Epidermal melanocyte (primary cell): ENCODE data around the gene MAPK12.

Experiments used
- DNase-seq: peaks from one replicate; pipeline ENCODE4 v3.0.0; 2011; ENCODE audit warnings: low spot score; ENCODE audit not compliant: insufficient read length

Gene MAPK12

GRCh38 chr22:50261615-50262459 lies at the start of gene MAPK12:
Gene MAPK12 (minus strand): TSS chr22:50261683. CDS start chr22:50261509, 174 bp downstream.
- DNase-seq: no peak

GRCh38 chr22:50310949-50311444 lies 49.5 kb upstream of the MAPK12 start:
- no peak for DNase-seq

GRCh38 chr22:50310031-50310722 lies 48.7 kb upstream of the MAPK12 start:
- DNase-seq: no peak

- DNase-seq: no peak
These were observed 48.1 kb upstream of the MAPK12 start for GRCh38 chr22:50309601-50309991.

GRCh38 chr22:50308986-50309600 lies 47.6 kb upstream of the MAPK12 start:
- DNase-seq: no peak

GRCh38 chr22:50308597-50308935 lies 47.1 kb upstream of the MAPK12 start:
- DNase-seq: no peak

GRCh38 chr22:50307890-50308596 lies 46.6 kb upstream of the MAPK12 start:
- no peak for DNase-seq

- peak; percentile 85 for DNase-seq
These were observed 45.6 kb upstream of the MAPK12 start, which contains the start of gene PLXNB2 for GRCh38 chr22:50306753-50307749. Gene PLXNB2 (minus strand): TSS chr22:50307646. CDS start chr22:50290584, 17,062 bp downstream.

GRCh38 chr22:50305923-50306566 lies 44.6 kb upstream of the MAPK12 start:
- DNase-seq: peak; percentile 99

- DNase-seq: no peak
These were observed 44.0 kb upstream of the MAPK12 start for GRCh38 chr22:50305393-50305922.

GRCh38 chr22:50304528-50305392 lies 43.3 kb upstream of the MAPK12 start:
- DNase-seq: no peak

- no peak for DNase-seq
These were observed 42.5 kb upstream of the MAPK12 start for GRCh38 chr22:50303848-50304527.

- DNase-seq: no peak
These were observed 42.0 kb upstream of the MAPK12 start for GRCh38 chr22:50303515-50303847.

- DNase-seq: no peak
These were observed 41.1 kb upstream of the MAPK12 start for GRCh38 chr22:50302564-50302963.

GRCh38 chr22:50302041-50302541 lies 40.6 kb upstream of the MAPK12 start:
- no peak for DNase-seq

- DNase-seq: no peak
These were observed 40.1 kb upstream of the MAPK12 start for GRCh38 chr22:50301581-50301991.

GRCh38 chr22:50300620-50301257 lies 39.3 kb upstream of the MAPK12 start:
- DNase-seq: no peak
